Uterus (tissue), 2 donors: ENCODE data around the gene CENPB.

Source experiments
- CTCF ChIP-seq, 4 experiments: fragments of 200-600 bp in 2 of 4; fragments of 450-650 bp in 2 of 4; sonication (generic) in 2 of 4; IDR thresholded peaks; one replicate each; pipeline ENCODE4 v1.5.1; 2016 to 2019; ENCODE audit warnings: antibody characterized with exemption in 4 of 4, mild to moderate bottlenecking in 2 of 4, moderate library complexity in 1 of 4
- POLR2A ChIP-seq, 2 donors: fragments of 450-650 bp; IDR thresholded peaks; one replicate each; pipeline ENCODE4 v1.6.1; 2016; ENCODE audit warnings: antibody characterized with exemption in 2 of 2, mild to moderate bottlenecking in 1 of 2, moderate library complexity in 1 of 2

GRCh38 chr20:3788685-3789155, 2.2 kb upstream of the CENPB start:
- TF ChIP-seq POLR2A (IDR thresholded peaks at IDR 0.05) (no peak), CTCF (IDR thresholded peaks at IDR 0.05) (no peak)
